GM19023 (cell line): Measurements from ENCODE around the gene IGFBP5.

Source experiments
- ATAC-seq: cut with Tn5 transposase; IDR thresholded peaks from one replicate; pipeline ENCODE4 v1.9.1; 2021; ENCODE audit warnings: mild to moderate bottlenecking, moderate library complexity; ENCODE audit not compliant: unreplicated experiment

The IGFBP5 gene

GRCh38 chr2:216670266-216671080, 24.9 kb downstream of the IGFBP5 start:
- ATAC-seq: no peak

- ATAC-seq: no peak
Observed at GRCh38 chr2:216666461-216667233, 28.7 kb downstream of the IGFBP5 start.

GRCh38 chr2:216665717-216666116, 29.6 kb downstream of the IGFBP5 start:
- ATAC-seq: no peak

GRCh38 chr2:216665242-216665641, 30.1 kb downstream of the IGFBP5 start:
- no peak for ATAC-seq

GRCh38 chr2:216664593-216665034, 30.7 kb downstream of the IGFBP5 start:
- ATAC-seq: no peak

GRCh38 chr2:216663846-216664245, 31.5 kb downstream of the IGFBP5 start:
- ATAC-seq: no peak

- no peak for ATAC-seq
Observed at GRCh38 chr2:216663106-216663505, 32.2 kb downstream of the IGFBP5 start.

GRCh38 chr2:216661639-216662375, 33.5 kb downstream of the IGFBP5 start:
- no peak for ATAC-seq

GRCh38 chr2:216661051-216661450, 34.3 kb downstream of the IGFBP5 start:
- no peak for ATAC-seq

GRCh38 chr2:216660496-216660895, 34.9 kb downstream of the IGFBP5 start:
- no peak for ATAC-seq

GRCh38 chr2:216659276-216659675, 36.1 kb downstream of the IGFBP5 start:
- ATAC-seq: no peak

GRCh38 chr2:216658757-216659156, 36.6 kb downstream of the IGFBP5 start:
- no peak for ATAC-seq

- ATAC-seq: no peak
Observed at GRCh38 chr2:216657980-216658379, 37.4 kb downstream of the IGFBP5 start.

- no peak for ATAC-seq
Observed at GRCh38 chr2:216657086-216657855, 38.1 kb downstream of the IGFBP5 start.

GRCh38 chr2:216654528-216655052, 40.8 kb downstream of the IGFBP5 start:
- ATAC-seq: no peak

- ATAC-seq: no peak
Observed at GRCh38 chr2:216653931-216654365, 41.4 kb downstream of the IGFBP5 start.

- no peak for ATAC-seq
Observed at GRCh38 chr2:216653093-216653799, 42.1 kb downstream of the IGFBP5 start.

GRCh38 chr2:216652566-216652965, 42.8 kb downstream of the IGFBP5 start:
- ATAC-seq: no peak

GRCh38 chr2:216651351-216651881, 43.9 kb downstream of the IGFBP5 start:
- no peak for ATAC-seq
